Neural progenitor cell (in vitro differentiated cells): ENCODE data around the gene AK5. TPM values are rescaled to one million over a fixed set of nuclear protein-coding genes. Genes with fewer than 3 reads are reported as not detected.

Experiments
- DNase-seq: peaks from one replicate; pipeline ENCODE4 v3.0.0-alpha.2; 2016; ENCODE audit warnings: low spot score
- H2AFZ ChIP-seq: fragments of 200-600 bp; sonication (generic); replicated peaks from 2 replicates; pipeline ENCODE4 v1.6.1; 2016; ENCODE audit warnings: antibody characterized with exemption
- H3F3A ChIP-seq: fragments of 200-600 bp; sonication (generic); 2 replicates; pipeline ENCODE4 v1.6.1; 2016; ENCODE audit warnings: antibody characterized with exemption, low read depth
- H3K27ac ChIP-seq: fragments of 200-600 bp; sonication (generic); 2 replicates; pipeline ENCODE4 v1.5.1; 2016; ENCODE audit warnings: mild to moderate bottlenecking
- H3K27me3 ChIP-seq: fragments of 200-600 bp; sonication (generic); 2 replicates; pipeline ENCODE4 v1.6.1; 2016; ENCODE audit warnings: mild to moderate bottlenecking, moderate library complexity
- H3K36me3 ChIP-seq: fragments of 200-600 bp; sonication (generic); 2 replicates; pipeline ENCODE4 v1.5.1; 2016
- H3K4me1 ChIP-seq: fragments of 200-600 bp; sonication (generic); 2 replicates; pipeline ENCODE4 v1.6.1; 2016; ENCODE audit warnings: mixed run types
- H3K4me2 ChIP-seq: fragments of 200-600 bp; sonication (generic); 2 replicates; pipeline ENCODE4 v1.6.1; 2016
- H3K4me3 ChIP-seq: fragments of 200-600 bp; sonication (generic); 2 replicates; pipeline ENCODE4 v1.5.1; 2016
- H3K79me2 ChIP-seq: fragments of 200-600 bp; sonication (generic); 2 replicates; pipeline ENCODE4 v1.6.1; 2016; ENCODE audit warnings: low read depth
- H3K9ac ChIP-seq: fragments of 200-600 bp; sonication (generic); 2 replicates; pipeline ENCODE4 v1.6.1; 2016
- H3K9me3 ChIP-seq: fragments of 200-600 bp; sonication (generic); 2 replicates; pipeline ENCODE4 v1.5.1; 2016; ENCODE audit warnings: low read depth
- H4K20me1 ChIP-seq: fragments of 200-600 bp; sonication (generic); 2 replicates; pipeline ENCODE4 v1.6.1; 2016; ENCODE audit warnings: low read depth
- H3K27ac Mint-ChIP-seq: 3 replicates; pipeline ENCODE4 v1.8.0; 2021; ENCODE audit warnings: mixed read lengths
- H3K27me3 Mint-ChIP-seq: 2 replicates; pipeline ENCODE4 v1.8.0; 2022; ENCODE audit warnings: low read depth, mild to moderate bottlenecking, inconsistent platforms, moderate library complexity, mixed read lengths; ENCODE audit not compliant: insufficient read depth
- H3K36me3 Mint-ChIP-seq: 3 replicates; pipeline ENCODE4 v1.8.0; 2021; ENCODE audit warnings: mixed read lengths
- H3K4me1 Mint-ChIP-seq: 3 replicates; pipeline ENCODE4 v1.8.0; 2021; ENCODE audit warnings: mixed read lengths
- H3K4me3 Mint-ChIP-seq: 3 replicates; pipeline ENCODE4 v1.8.0; 2021; ENCODE audit warnings: mild to moderate bottlenecking, moderate library complexity, mixed read lengths
- H3K9me3 Mint-ChIP-seq: 3 replicates; pipeline ENCODE4 v1.8.0; 2020; ENCODE audit warnings: mixed read lengths
- EZH2 ChIP-seq: fragments of 200-600 bp; sonication (generic); IDR thresholded peaks from 2 replicates; pipeline ENCODE4 v1.6.1; 2017; ENCODE audit warnings: antibody characterized with exemption, mild to moderate bottlenecking, moderate library complexity
- EZH2phosphoT487 ChIP-seq: fragments of 200-600 bp; sonication (generic); IDR thresholded peaks from 2 replicates; pipeline ENCODE4 v1.6.1; 2017; ENCODE audit warnings: antibody characterized with exemption
- total RNA-seq: library from RNA; depleted of rRNA; stranded (reverse); fragments of >200 nt; gene quantifications from 2 replicates; pipeline ENCODE4 v1.2.3, GENCODE V29; 2015; ENCODE audit warnings: low replicate concordance
- TF ChIP-seq, protein P1 (sequence below): fragments of 200-600 bp; sonication (generic); IDR thresholded peaks from 2 replicates; pipeline ENCODE4 v1.5.1; 2017; ENCODE audit warnings: antibody characterized with exemption, mild to moderate bottlenecking

Gene AK5
- total RNA-seq, 1 donor from 2014 or later = 1.8 TPM

DNA sequence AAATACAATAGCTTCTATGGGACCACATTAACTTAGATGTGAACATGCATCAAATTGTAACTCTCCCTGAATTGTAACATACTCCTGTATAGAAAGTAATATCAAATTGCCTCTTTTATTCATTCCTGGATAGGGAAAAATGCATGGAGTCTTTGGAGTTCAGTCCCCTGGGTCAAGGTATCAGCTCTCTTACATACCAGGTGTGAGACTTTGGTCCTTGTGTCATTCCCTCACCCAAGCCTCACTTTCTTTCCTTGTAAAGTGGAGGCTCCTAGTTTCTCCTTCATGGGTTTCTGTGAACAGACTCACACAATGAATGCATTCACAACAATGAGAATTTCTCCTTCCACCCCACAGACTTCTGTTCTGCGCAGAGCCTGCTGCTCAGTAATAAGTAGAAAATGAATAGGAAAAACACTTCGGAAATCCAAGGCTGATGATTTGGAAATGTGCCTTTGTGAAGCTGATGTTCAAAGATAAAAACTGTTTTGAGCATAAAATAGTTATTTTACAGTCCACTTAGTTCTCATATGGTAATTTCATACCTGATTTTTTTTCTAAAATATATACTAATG is 185.3 kb downstream of the AK5 start:
- no peak overlapping the region for H3K27ac ChIP-seq
- no peak overlapping the region for H3K9ac ChIP-seq
- Mint-ChIP-seq H3K4me1 (no peaks in the 10 kb centered on the region), H3K27me3 (no peaks in the 10 kb centered on the region), H3K4me3 (no peak overlapping the region), H3K27ac (no peak overlapping the region), H3K36me3 (no peaks in the 10 kb centered on the region), H3K9me3 (no peaks in the 10 kb centered on the region)
- H3K4me1 ChIP-seq = no peaks in the 10 kb centered on the region
- H3K9me3 ChIP-seq = no peaks in the 10 kb centered on the region
- H3F3A ChIP-seq = no peaks in the 10 kb centered on the region
- no peaks in the 10 kb centered on the region for H3K79me2 ChIP-seq
- DNase-seq = no peak
- H3K36me3 ChIP-seq = no peaks in the 10 kb centered on the region
- H3K4me2 ChIP-seq = no peak overlapping the region
- TF ChIP-seq EZH2phosphoT487 (no peak), EZH2 (no peak)
- TF ChIP-seq, protein P1, sequence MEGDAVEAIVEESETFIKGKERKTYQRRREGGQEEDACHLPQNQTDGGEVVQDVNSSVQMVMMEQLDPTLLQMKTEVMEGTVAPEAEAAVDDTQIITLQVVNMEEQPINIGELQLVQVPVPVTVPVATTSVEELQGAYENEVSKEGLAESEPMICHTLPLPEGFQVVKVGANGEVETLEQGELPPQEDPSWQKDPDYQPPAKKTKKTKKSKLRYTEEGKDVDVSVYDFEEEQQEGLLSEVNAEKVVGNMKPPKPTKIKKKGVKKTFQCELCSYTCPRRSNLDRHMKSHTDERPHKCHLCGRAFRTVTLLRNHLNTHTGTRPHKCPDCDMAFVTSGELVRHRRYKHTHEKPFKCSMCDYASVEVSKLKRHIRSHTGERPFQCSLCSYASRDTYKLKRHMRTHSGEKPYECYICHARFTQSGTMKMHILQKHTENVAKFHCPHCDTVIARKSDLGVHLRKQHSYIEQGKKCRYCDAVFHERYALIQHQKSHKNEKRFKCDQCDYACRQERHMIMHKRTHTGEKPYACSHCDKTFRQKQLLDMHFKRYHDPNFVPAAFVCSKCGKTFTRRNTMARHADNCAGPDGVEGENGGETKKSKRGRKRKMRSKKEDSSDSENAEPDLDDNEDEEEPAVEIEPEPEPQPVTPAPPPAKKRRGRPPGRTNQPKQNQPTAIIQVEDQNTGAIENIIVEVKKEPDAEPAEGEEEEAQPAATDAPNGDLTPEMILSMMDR = no peak
- no peaks in the 10 kb centered on the region for H3K27me3 ChIP-seq
- H2AFZ ChIP-seq = no peak overlapping the region
- H4K20me1 ChIP-seq = no peaks in the 10 kb centered on the region
- no peak overlapping the region for H3K4me3 ChIP-seq

DNA sequence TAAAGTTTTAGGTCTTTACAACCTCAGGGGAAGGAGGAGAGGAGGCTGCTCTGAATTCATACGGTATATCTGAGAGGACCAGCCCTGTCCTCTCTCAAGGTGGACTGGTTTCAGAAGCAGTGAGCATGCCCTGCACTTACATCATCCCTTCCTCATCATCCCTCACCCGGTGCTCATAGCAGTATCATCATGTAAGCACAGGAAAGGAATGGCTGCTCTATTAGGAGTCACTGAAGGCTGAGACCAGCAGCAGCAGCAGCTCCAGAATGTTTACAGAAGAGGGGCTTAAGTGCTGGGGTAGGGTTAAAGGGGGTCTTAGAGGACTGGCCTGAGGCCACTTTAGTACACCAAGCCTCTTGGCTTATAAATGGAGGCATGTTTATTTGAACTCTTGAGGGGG is 185.9 kb downstream of the AK5 start:
- no peak for DNase-seq
- no peak for TF ChIP-seq EZH2phosphoT487
- H3K9ac ChIP-seq = no peak overlapping the region

DNA sequence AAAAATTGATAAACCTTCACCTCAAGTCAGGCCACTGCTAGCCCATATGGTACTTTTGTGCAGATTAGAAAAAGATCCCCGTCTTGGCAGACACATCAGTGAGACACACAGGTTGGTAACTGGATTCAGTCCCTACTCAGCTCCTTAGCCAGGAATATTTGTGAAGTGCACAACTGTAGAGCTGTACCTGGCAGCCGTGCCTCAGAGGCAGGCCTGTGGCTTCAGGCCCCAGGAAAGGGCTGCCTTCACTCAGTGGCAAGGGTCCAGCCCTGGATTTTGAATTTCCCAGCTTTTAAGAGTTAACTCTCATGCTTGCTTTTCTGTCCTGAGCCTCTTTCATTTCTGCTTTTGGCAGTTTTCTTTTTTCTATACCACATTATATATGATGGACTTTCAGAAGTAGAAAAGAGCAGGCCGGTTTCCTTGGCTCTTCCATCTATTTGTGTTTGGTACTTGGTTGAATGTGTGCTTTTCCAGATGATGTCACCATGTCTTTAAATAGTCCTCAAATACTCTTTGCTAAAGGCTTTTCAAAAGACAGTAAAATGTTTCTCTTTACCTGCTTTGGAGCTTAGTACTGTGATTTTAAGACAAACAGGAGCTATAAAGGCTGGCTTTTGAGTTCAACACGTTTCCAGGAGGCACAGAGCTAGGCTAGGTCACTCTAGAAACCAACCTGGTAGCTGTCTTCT is 186.6 kb downstream of the AK5 start:
- Histone ChIP-seq H3K9ac (no peak overlapping the region), H3K27me3 (no peaks in the 10 kb centered on the region), H3K36me3 (no peaks in the 10 kb centered on the region), H3K4me1 (no peaks in the 10 kb centered on the region), H3F3A (no peaks in the 10 kb centered on the region), H3K27ac (no peak overlapping the region), H3K9me3 (no peaks in the 10 kb centered on the region), H4K20me1 (no peaks in the 10 kb centered on the region), H2AFZ (peak overlapping the region; percentile 50), H3K79me2 (no peaks in the 10 kb centered on the region), H3K4me2 (no peak overlapping the region), H3K4me3 (no peak overlapping the region)
- no peak overlapping the region for H3K4me3 Mint-ChIP-seq
- no peak for DNase-seq
- no peak overlapping the region for H3K27ac Mint-ChIP-seq
- TF ChIP-seq, protein P1 = no peak
- TF ChIP-seq EZH2phosphoT487 = no peak
- TF ChIP-seq EZH2 = no peak
- H3K9me3 Mint-ChIP-seq = no peaks in the 10 kb centered on the region
- H3K27me3 Mint-ChIP-seq = no peaks in the 10 kb centered on the region
- H3K36me3 Mint-ChIP-seq = no peaks in the 10 kb centered on the region
- H3K4me1 Mint-ChIP-seq = no peaks in the 10 kb centered on the region

More for the DNA sequence above, 185.9 kb downstream of the AK5 start:
- Histone ChIP-seq H3K36me3 (no peaks in the 10 kb centered on the region), H3F3A (no peaks in the 10 kb centered on the region), H3K27me3 (no peaks in the 10 kb centered on the region), H4K20me1 (no peaks in the 10 kb centered on the region), H3K4me2 (no peak overlapping the region), H2AFZ (peak overlapping the region; percentile 50), H3K4me3 (no peak overlapping the region), H3K9me3 (no peaks in the 10 kb centered on the region), H3K79me2 (no peaks in the 10 kb centered on the region), H3K27ac (no peak overlapping the region), H3K4me1 (no peaks in the 10 kb centered on the region)
- Mint-ChIP-seq H3K4me3 (no peak overlapping the region), H3K27me3 (no peaks in the 10 kb centered on the region), H3K36me3 (no peaks in the 10 kb centered on the region), H3K4me1 (no peaks in the 10 kb centered on the region), H3K27ac (no peak overlapping the region), H3K9me3 (no peaks in the 10 kb centered on the region)
